ENCODE data around the gene CBLIF.

GRCh38 chr11:59842316-59842715 lies 3.0 kb downstream of the CBLIF start:
- TF ChIP-seq CTCF (CRISPR knock-in tag; IDR thresholded peaks at IDR 0.05) (no peak), NFYB (CRISPR knock-in tag; IDR thresholded peaks at IDR 0.05) (no peak), MXI1 (IDR thresholded peaks at IDR 0.05; ENCODE audit: borderline replicate concordance, low read depth, low read length) (no peak), DNMT1 (CRISPR knock-in tag; IDR thresholded peaks at IDR 0.05) (no peak), JUNB (CRISPR knock-in tag; IDR thresholded peaks at IDR 0.05; ENCODE audit: borderline replicate concordance) (no peak)
